Activated gamma-delta T cell (primary cell): Measurements from ENCODE around the gene SVIL.
"Not testable (repeated sequence)": the region's sequence is repeated elsewhere in the genome, so short reads cannot be mapped to it uniquely, and the experiment has no call there.

Experiments used
- DNase-seq: peaks from one replicate; lab custom pipeline; 2025; lab: John Stamatoyannopoulos, UW

Gene SVIL

GRCh38 chr10:29620112-29620690, 14.6 kb downstream of the SVIL start:
- DNase-seq, result no peak

GRCh38 chr10:29619241-29619669, 15.5 kb downstream of the SVIL start:
- DNase-seq, result no peak

GRCh38 chr10:29618341-29619171, 16.2 kb downstream of the SVIL start:
- no peak for DNase-seq

GRCh38 chr10:29617880-29618340, 16.9 kb downstream of the SVIL start:
- DNase-seq, result no peak

- DNase-seq, result no peak
These were observed 18.2 kb downstream of the SVIL start for GRCh38 chr10:29616542-29616941.

- DNase-seq, result no peak
These were observed 19.6 kb downstream of the SVIL start for GRCh38 chr10:29615195-29615594.

GRCh38 chr10:29614289-29614688, 20.5 kb downstream of the SVIL start:
- DNase-seq, result not testable (repeated sequence)

- no peak for DNase-seq
These were observed 21.0 kb downstream of the SVIL start for GRCh38 chr10:29613791-29614190.

GRCh38 chr10:29613196-29613595, 21.6 kb downstream of the SVIL start:
- DNase-seq, result no peak

GRCh38 chr10:29612657-29613056, 22.1 kb downstream of the SVIL start:
- no peak for DNase-seq

- no peak for DNase-seq
These were observed 22.9 kb downstream of the SVIL start for GRCh38 chr10:29611781-29612381.

GRCh38 chr10:29610876-29611647, 23.7 kb downstream of the SVIL start:
- no peak for DNase-seq

GRCh38 chr10:29610331-29610730, 24.4 kb downstream of the SVIL start:
- not testable (repeated sequence) for DNase-seq

GRCh38 chr10:29609696-29610095, 25.1 kb downstream of the SVIL start:
- no peak for DNase-seq

- no peak for DNase-seq
These were observed 26.1 kb downstream of the SVIL start for GRCh38 chr10:29608476-29609301.

GRCh38 chr10:29608062-29608461, 26.7 kb downstream of the SVIL start:
- no peak for DNase-seq

GRCh38 chr10:29607576-29607975, 27.2 kb downstream of the SVIL start:
- no peak for DNase-seq

- DNase-seq, result not testable (repeated sequence)
These were observed 28.1 kb downstream of the SVIL start for GRCh38 chr10:29606693-29607092.

GRCh38 chr10:29604291-29604825, 30.4 kb downstream of the SVIL start:
- no peak for DNase-seq

- DNase-seq, result no peak
These were observed 31.4 kb downstream of the SVIL start for GRCh38 chr10:29603223-29603896.
